Raji (cell line): ENCODE data around the gene XXYLT1.

Experiments
- POLR2A ChIP-seq: IDR thresholded peaks from 2 replicates; pipeline ENCODE4 v1.6.1; 2011; ENCODE audit warnings: low read depth, low read length, control low read depth; ENCODE audit not compliant: insufficient read depth

XXYLT1 gene

DNA sequence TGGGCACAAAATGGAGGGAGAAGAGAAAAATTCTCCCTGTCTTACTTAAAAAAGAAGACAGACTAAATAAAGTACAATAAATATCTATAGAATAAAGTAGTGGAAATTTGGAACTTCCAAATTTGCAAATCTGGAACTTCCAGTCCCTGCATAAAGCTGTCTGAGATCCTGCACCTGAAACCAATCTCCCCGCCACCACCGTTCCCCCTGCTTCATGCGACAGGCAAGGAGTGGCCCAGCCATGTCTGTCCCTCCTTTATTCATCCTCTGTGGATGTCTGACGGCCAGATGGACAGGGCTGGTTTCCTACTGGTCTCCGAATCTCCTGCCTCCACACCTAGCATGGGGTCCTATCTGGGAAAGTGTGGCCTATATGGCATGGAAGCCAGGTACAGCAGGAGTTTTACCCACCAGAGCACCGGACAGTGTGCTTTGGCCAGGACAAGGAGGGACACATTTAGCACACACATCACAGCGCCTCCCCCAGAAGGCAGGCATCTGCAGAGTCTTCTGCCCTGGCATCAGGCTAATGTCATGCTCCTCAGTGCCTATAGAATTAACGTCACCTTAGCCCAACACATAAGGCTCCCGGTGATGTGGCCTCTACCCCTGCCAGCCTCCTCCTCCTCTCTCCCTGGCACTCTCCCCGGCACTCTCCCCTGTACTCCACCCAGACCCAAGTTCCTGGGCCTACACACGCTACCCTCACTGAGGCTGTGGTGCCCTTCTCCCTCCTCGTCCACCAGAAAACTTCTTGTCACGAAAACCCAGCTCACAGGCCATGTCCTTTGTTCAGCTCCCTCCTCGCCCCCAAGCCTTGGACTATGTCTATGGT, 170.8 kb downstream of the XXYLT1 start:
- TF ChIP-seq POLR2A: no peak

GRCh38 chr3:195098741-195099525, 172.0 kb downstream of the XXYLT1 start:
- TF ChIP-seq POLR2A: no peak

DNA sequence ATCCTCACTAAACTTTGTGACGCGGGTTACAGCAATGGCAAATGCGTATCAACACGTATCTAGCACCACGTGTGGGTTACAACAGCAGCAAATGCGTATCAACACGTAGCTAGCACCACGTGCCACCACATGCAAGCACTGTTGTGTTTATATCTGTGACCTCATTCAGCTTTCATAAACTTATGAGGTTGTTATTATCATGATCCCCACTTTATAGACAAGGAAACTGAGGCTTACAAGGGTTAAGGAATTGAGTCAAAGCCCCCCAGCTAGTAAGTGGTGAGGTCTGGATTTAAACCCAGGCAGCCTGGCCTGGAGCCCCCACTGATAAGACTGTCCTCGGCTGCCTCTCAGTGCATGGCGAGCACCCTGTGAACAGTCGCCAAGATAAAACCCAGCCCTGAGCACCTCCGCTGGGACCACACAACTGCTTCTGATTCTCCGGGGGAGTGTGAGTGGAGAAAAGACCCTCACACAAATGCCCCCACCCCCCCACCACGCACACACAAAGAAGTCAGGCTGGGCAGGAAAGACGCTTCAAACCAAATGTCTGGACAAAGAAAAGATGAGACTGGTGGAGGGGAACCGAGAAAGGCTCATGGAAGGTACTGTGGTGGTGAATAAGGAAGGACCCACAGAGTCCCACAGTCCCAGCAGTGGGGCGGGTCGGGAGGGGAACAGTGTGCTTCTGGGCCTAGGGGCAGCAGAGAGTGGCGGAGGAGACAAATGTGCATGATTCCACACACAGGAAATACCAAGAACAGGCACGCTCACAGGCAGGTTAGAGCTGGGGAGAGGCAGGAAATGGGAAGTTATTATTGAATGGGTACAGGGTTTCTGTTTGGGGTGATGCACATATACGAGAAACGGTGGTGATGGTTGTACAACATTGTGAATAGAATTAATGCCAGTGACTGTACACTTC, 173.4 kb downstream of the XXYLT1 start:
- no peak for TF ChIP-seq POLR2A

GRCh38 chr3:195096484-195097330, 174.3 kb downstream of the XXYLT1 start:
- no peak for TF ChIP-seq POLR2A

- TF ChIP-seq POLR2A: no peak
These were observed 174.9 kb downstream of the XXYLT1 start for GRCh38 chr3:195096053-195096452.

DNA sequence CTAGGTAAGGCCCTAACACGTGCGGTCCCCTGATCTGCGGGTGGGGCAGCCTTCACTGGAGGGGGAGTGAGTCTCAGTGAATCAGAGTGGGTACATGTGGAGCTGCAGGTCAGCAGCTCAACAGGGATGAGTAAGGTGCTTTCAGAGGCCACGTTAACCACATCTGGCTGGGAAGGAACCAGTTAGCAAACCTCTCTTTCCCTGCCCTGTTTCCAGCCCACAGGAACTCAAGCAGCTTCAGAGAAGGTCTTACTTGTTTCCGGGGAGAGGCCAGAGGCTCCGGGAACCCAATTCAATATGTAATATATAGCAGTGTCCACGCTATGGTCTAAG, 175.3 kb downstream of the XXYLT1 start:
- no peak for TF ChIP-seq POLR2A

DNA sequence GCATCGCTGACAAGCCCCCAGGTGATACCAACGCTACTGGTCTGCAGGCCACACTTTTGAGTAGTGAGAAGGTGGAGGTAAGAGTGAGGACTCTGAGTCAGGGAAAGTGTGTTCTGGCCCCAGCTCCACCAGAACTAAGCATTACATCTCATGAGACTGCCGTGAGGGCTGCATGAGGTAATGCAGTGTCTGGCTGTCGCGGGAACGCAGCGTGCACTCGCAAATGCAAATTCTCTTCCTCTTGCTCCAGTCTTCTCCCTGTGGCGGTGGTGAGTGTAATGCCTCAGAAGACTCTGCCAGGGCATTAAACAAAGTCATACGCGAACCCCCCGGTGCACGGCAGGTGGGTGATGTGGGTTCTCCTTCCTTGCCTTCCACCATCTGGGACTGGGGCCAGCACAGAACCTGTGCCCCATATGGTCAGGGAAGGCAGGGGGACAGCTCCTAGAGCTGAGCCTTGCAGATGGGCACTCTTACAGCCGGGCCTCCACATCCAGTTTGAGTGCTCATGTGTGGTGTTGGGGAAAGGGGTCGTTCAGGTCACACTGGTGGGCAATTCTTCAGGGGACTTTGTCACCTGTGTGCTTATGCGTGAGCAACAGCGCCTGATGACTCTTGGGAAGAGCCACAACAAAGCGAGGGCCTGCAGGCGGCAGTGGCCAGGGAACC, 175.8 kb downstream of the XXYLT1 start:
- TF ChIP-seq POLR2A: no peak

- TF ChIP-seq POLR2A: no peak
These were observed 176.6 kb downstream of the XXYLT1 start for GRCh38 chr3:195094191-195094921.

GRCh38 chr3:195093731-195094130, 177.2 kb downstream of the XXYLT1 start:
- no peak for TF ChIP-seq POLR2A

DNA sequence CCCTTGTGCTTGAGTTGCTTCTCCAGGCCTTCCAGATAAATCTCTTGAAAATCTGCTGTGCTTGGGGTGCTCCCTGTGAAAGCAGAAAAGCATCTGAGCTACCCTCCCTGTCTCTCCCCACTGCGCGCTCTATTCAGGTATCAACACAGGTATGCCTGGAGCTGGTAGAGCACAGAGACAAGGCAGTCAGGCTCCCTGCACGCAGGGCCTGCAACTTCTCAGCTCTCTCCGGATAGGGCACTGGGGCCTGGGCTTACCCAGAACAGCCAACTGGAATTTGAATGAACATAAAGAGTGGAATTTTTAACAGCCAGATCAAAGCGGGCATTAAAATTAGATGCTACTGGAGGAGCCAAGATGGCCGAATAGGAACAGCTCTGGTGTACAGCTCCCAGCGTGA, 183.6 kb downstream of the XXYLT1 start:
- TF ChIP-seq POLR2A: no peak

DNA sequence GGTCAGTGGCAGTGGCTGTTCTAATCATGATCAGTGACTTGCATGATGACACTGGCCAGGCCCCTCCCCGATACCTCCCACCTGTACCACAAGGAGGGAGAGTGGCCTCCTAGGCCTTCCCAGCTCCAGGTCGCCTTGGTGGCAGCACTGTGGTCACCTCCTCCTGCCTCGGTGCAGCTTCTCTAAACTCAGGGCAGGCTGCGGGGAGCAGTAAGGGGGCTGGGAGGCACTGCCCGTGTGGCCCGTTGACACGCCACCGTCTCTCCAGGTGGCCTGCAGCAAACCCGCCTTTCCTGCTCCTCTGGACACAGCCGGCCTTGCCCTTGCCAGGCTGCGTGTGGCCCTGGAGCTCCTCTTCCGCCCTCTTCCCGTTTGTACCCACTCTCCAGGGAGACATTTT, 184.1 kb downstream of the XXYLT1 start:
- TF ChIP-seq POLR2A: no peak

- TF ChIP-seq POLR2A: no peak
These were observed 184.6 kb downstream of the XXYLT1 start for GRCh38 chr3:195086341-195086740.
